ENCODE measurements around the gene PNKD. TPM values are rescaled to one million over a fixed set of nuclear protein-coding genes. Genes with fewer than 3 reads are reported as not detected.

PNKD gene
- total RNA-seq, 2 experiments from 2014 or later = 17.8 to 18.5 TPM

DNA sequence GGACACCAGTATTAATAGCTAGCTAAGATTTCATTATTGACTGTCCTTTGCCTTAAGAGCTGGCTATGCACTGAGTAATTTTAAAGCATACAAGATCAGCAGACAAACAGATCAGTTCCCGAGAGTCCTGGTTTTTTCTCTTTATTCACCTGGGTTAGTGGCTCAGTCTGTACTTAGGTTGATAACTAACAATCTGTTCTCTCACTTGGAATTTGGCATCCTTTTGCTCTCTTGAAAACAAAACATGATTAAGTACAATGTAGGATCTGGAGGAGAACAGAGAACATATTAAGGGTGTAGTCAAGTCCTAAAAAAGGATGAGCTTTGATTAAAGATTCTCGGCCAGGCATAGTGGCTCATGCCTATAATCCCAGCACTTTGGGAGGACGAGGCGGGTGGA is 36.8 kb upstream of the PNKD start:
- peak overlapping the region; percentile 73 for H3K27ac Mint-ChIP-seq
- no peaks in the 10 kb centered on the region for H3K9me3 Mint-ChIP-seq (ENCODE audit: low read depth)
- H3K4me3 Mint-ChIP-seq = no peak overlapping the region
- DNase-seq = no peak
- CTCF ChIA-PET = interaction anchor here (0.6 to 1.1 kb wide), 4 partner anchors 15 to 206 kb away, joined by 3 to 5 read pairs (median 3); no protein-coding TSS in a partner anchor
- intact Hi-C loops (cut with DNase I, micrococcal nuclease) = loop anchor here in 1 of 2 experiments (5.0 kb wide), 1 partner anchor 424 kb away; the partner anchor contains the start of genes BCS1L and ZNF142
- no peak for ATAC-seq
- H3K27me3 Mint-ChIP-seq = no peaks in the 10 kb centered on the region
- POLR2A ChIA-PET = no interaction called here
- H3K4me1 Mint-ChIP-seq = peaks cover 42% of the 10 kb centered on the region
- H3K36me3 Mint-ChIP-seq (ENCODE audit: low read depth) = peaks cover 79% of the 10 kb centered on the region

DNA sequence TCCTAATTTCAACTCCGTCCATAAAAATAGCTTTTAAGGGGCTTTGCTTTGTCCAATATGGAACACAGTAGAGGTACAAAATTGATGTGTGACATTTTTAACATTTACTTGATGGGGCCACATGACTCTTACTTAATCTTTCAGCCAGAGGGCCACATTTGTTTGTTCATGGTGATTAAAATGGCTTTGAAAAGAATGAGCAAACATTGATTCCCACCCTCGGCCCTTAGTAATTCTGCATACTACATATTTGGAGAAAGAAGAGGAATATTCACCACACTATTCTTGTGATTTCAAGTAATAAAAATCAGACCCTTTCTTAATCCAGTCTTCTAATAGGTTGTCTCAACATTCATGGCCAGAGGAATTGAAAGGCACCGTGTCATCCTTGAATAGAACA is 35.8 kb upstream of the PNKD start:
- Mint-ChIP-seq H3K4me1 (peaks cover 34% of the 10 kb centered on the region), H3K4me3 (no peak overlapping the region), H3K9me3 (ENCODE audit: low read depth) (no peaks in the 10 kb centered on the region), H3K36me3 (ENCODE audit: low read depth) (peaks cover 81% of the 10 kb centered on the region), H3K27me3 (no peaks in the 10 kb centered on the region), H3K27ac (no peak overlapping the region)
- no peak for ATAC-seq
- intact Hi-C loops (cut with DNase I, micrococcal nuclease) = loop anchor here in 1 of 2 experiments (2.0 to 5.0 kb wide), 2 partner anchors 14 to 423 kb away; partner anchors contain the start of genes BCS1L and ZNF142
- POLR2A ChIA-PET = interaction anchor here (1.2 kb wide), 1 partner anchor 9 kb away, joined by 3 read pairs; no protein-coding TSS in a partner anchor
- CTCF ChIA-PET = interaction anchor here (0.9 to 1.1 kb wide), 3 partner anchors 12 to 26 kb away, joined by 3 read pairs; no protein-coding TSS in a partner anchor
- DNase-seq = no peak

DNA sequence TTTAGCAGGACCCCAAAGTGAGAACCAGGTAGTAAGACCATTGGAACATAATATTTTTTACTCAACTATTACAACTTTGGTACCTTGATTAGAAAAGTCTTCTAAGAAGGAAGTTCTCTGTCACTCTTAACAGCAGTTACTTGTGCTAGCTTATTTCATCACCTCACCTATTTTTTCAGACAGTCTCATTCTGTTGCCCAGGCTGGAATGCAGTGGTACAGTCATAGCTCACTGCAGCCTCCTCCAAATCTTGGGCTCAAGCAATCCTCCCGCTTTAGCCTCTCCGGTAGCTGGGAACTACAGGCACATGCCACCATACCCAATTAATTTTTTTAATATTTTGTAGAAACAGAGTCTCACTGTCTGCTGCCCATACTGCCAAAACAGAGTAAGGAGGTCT is 35.3 kb upstream of the PNKD start:
- Mint-ChIP-seq H3K36me3 (ENCODE audit: low read depth) (peaks cover 84% of the 10 kb centered on the region), H3K27me3 (no peaks in the 10 kb centered on the region), H3K4me3 (no peak overlapping the region), H3K27ac (no peak overlapping the region), H3K4me1 (peaks cover 31% of the 10 kb centered on the region), H3K9me3 (ENCODE audit: low read depth) (no peaks in the 10 kb centered on the region)
- intact Hi-C loops (cut with DNase I, micrococcal nuclease) = loop anchor here in 1 of 2 experiments (2.0 kb wide), 1 partner anchor 14 kb away; no protein-coding TSS in a partner anchor
- DNase-seq (no peak), ATAC-seq (no peak)
- POLR2A ChIA-PET = interaction anchor here (1.2 kb wide), 1 partner anchor 10 kb away, joined by 3 read pairs; no protein-coding TSS in a partner anchor
- CTCF ChIA-PET = interaction anchor here (0.8 to 1.1 kb wide), 3 partner anchors 12 to 24 kb away, joined by 3 read pairs; no protein-coding TSS in a partner anchor

DNA sequence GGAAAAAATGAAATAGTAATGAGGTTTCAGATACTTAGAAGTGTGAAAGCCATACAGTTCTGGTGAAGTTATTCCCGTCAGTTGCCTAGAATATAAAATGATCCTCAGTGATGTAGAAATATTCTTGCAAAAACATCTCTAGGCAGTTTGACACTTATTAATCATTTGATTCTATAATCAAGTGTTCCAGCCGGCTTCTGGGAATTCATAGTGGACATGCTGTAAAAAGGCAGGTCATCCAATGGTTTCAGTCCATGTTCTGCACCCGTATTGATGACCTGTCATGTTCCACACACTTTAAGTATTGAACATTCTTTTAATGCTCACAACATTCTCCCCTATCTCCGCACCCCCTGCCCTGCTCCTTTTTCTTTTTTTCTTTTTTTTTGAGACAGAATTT is 33.5 kb upstream of the PNKD start:
- intact Hi-C loops (cut with DNase I, micrococcal nuclease) = no loop called here
- no peak for ATAC-seq
- H3K27ac Mint-ChIP-seq = no peak overlapping the region
- H3K9me3 Mint-ChIP-seq (ENCODE audit: low read depth) = no peaks in the 10 kb centered on the region
- peaks cover 18% of the 10 kb centered on the region for H3K4me1 Mint-ChIP-seq
- CTCF ChIA-PET = interaction anchor here (0.9 to 2.4 kb wide), 4 partner anchors 9 to 50 kb away, joined by 3 to 9 read pairs (median 5); no protein-coding TSS in a partner anchor
- no peak for DNase-seq
- H3K27me3 Mint-ChIP-seq = no peaks in the 10 kb centered on the region
- peaks cover 81% of the 10 kb centered on the region for H3K36me3 Mint-ChIP-seq (ENCODE audit: low read depth)
- POLR2A ChIA-PET = no interaction called here
- no peak overlapping the region for H3K4me3 Mint-ChIP-seq

DNA sequence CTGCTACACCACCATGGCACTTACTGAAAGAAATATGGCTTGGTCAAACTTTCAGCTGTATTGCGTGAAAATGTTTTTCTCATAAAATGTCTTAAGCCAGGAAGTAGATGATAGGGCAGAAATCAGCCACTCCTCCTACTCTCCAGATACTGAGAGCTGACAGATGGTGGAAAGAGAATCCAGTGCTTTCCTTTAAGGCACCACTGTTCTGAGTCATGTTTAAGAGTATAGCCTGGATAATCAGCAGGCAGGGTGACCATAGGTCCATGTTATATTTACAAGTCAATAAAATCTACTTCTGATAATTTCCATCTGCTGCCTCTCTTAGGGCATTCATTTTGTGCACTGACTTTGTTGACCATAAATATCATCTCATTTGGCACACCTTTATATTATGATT is 31.4 kb upstream of the PNKD start:
- H3K9me3 Mint-ChIP-seq (ENCODE audit: low read depth) = no peaks in the 10 kb centered on the region
- DNase-seq = no peak
- H3K27me3 Mint-ChIP-seq = no peaks in the 10 kb centered on the region
- peaks cover 12% of the 10 kb centered on the region for H3K4me1 Mint-ChIP-seq
- intact Hi-C loops (cut with DNase I, micrococcal nuclease) = loop anchor here in 1 of 2 experiments (1.0 kb wide), 1 partner anchor 17 kb away; no protein-coding TSS in a partner anchor
- ChIA-PET POLR2A (interaction anchor here (0.8 kb wide), 1 partner anchor 10 kb away, joined by 3 read pairs; no protein-coding TSS in a partner anchor), CTCF (interaction anchor here (2.3 to 2.4 kb wide), 2 partner anchors 11 to 17 kb away, joined by 6 to 9 read pairs; no protein-coding TSS in a partner anchor)
- no peak overlapping the region for H3K4me3 Mint-ChIP-seq
- peak overlapping the region; percentile 76 for H3K27ac Mint-ChIP-seq
- ATAC-seq = no peak
- H3K36me3 Mint-ChIP-seq (ENCODE audit: low read depth) = peaks cover 84% of the 10 kb centered on the region

DNA sequence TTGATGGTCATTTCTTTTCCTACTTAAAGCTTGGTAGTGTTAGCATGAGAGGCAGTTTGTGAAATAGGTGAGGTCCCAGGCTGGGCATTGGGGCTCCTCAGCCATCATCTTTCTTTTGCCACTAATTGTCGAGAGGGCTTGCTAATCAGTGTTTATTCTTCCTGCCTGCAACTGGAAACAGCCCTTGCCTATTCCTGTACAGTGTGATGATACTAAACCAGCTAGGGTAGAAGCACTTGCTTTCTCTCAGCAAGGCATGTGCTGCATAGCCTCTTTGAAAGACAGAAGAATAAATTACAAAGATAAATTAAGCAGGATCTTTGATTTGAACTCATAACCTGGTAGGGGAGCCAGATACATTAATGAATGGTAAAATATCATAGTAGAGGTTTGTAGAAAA is 26.1 kb upstream of the PNKD start:
- ChIA-PET POLR2A (interaction anchor here (0.7 to 1.6 kb wide), 2 partner anchors 11 to 13 kb away, joined by 3 to 4 read pairs; no protein-coding TSS in a partner anchor), CTCF (interaction anchor here (1.0 to 5.3 kb wide), 5 partner anchors 9 to 63 kb away, joined by 5 to 29 read pairs (median 6); no protein-coding TSS in a partner anchor)
- Mint-ChIP-seq H3K36me3 (ENCODE audit: low read depth) (peaks cover 79% of the 10 kb centered on the region), H3K4me1 (peaks cover 5% of the 10 kb centered on the region), H3K27ac (peak overlapping the region; percentile 38), H3K4me3 (no peak overlapping the region), H3K27me3 (no peaks in the 10 kb centered on the region), H3K9me3 (ENCODE audit: low read depth) (no peaks in the 10 kb centered on the region)
- ATAC-seq = no peak
- intact Hi-C loops (cut with DNase I, micrococcal nuclease) = no loop called here
- DNase-seq = no peak

DNA sequence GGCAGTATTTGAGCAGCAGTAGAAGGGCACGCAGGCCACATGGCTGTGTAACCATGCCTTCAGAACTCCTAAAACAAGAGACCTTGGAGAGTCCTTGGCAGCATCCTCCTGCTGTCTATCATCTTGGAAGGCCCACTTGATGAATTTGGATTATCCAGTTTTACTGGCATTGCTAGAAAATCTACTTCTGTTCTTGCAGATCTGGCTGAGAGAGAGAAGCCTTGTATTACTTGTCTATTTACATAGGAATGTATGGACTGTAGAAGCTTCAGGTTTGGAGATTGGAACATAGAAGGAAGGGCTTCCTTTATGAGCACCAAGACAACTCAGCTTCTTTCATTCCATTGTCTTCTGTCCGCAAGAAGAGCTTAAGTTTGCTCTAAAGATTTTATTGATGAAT is 25.7 kb upstream of the PNKD start:
- CTCF ChIA-PET = interaction anchor here (1.2 to 5.3 kb wide), 4 partner anchors 10 to 15 kb away, joined by 4 to 29 read pairs (median 15); no protein-coding TSS in a partner anchor
- Mint-ChIP-seq H3K4me1 (peaks cover 5% of the 10 kb centered on the region), H3K9me3 (ENCODE audit: low read depth) (no peaks in the 10 kb centered on the region), H3K27me3 (no peaks in the 10 kb centered on the region), H3K27ac (peak overlapping the region; percentile 38), H3K4me3 (no peak overlapping the region), H3K36me3 (ENCODE audit: low read depth) (peaks cover 79% of the 10 kb centered on the region)
- POLR2A ChIA-PET = interaction anchor here (0.7 to 1.6 kb wide), 2 partner anchors 10 to 13 kb away, joined by 3 to 4 read pairs; no protein-coding TSS in a partner anchor
- intact Hi-C loops (cut with DNase I, micrococcal nuclease) = no loop called here
- ATAC-seq (no peak), DNase-seq (no peak)

DNA sequence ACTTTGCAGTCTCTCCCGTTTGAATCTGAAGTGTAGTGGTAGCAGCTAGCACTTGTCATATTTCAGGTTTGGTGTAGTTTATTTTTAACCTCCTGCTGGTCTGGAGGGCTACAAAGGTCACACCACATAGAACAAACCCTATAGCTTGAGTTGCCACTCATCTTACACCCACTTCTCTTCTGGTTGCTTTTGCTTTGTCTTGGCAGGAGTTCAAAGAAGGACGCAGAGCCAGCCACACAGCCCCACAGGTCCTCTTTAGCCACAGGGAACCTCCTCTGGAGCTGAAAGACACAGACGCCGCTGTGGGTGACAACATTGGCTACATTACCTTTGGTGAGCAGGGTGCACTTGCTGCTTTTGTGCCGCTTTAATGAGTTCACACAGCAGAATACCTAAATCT is 25.1 kb upstream of the PNKD start:
- peaks cover 4% of the 10 kb centered on the region for H3K4me1 Mint-ChIP-seq
- intact Hi-C loops (cut with DNase I, micrococcal nuclease) = no loop called here
- no peaks in the 10 kb centered on the region for H3K9me3 Mint-ChIP-seq (ENCODE audit: low read depth)
- peak overlapping the region; percentile 72 for H3K27ac Mint-ChIP-seq
- no peak overlapping the region for H3K4me3 Mint-ChIP-seq
- no peaks in the 10 kb centered on the region for H3K27me3 Mint-ChIP-seq
- no peak for DNase-seq
- peak; percentile 23 for ATAC-seq
- ChIA-PET POLR2A (interaction anchor here (1.6 kb wide), 1 partner anchor 10 kb away, joined by 4 read pairs; no protein-coding TSS in a partner anchor), CTCF (interaction anchor here (1.3 to 5.3 kb wide), 2 partner anchors 12 to 16 kb away, joined by 4 to 29 read pairs; no protein-coding TSS in a partner anchor)
- H3K36me3 Mint-ChIP-seq (ENCODE audit: low read depth) = peaks cover 79% of the 10 kb centered on the region

DNA sequence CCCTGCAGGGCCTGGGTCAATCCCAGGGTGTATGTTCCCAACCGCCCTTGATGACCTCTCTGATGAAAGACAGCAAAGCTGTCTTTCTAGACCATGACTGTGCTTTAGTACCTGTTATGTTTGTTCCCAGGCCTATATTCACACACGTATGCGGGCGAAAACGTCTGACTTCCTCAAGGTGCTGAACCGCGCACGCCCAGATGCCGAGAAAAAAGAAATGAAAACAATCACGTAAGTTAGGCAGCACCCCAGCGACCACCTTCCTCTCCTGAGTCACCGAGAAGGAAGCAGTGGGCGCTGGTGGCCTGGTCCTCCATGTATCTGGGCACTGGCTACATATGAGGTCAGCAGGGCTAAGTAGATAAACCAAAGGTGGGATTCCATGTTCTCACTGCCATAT is 20.6 kb upstream of the PNKD start:
- intact Hi-C loops (cut with DNase I, micrococcal nuclease) = loop anchor here in 1 of 2 experiments (2.0 kb wide), 1 partner anchor 15 kb away; no protein-coding TSS in a partner anchor
- no peak for DNase-seq
- H3K27me3 Mint-ChIP-seq = no peaks in the 10 kb centered on the region
- peaks cover 80% of the 10 kb centered on the region for H3K36me3 Mint-ChIP-seq (ENCODE audit: low read depth)
- CTCF ChIA-PET = interaction anchor here (0.7 kb wide), 1 partner anchor 10 kb away, joined by 5 read pairs; no protein-coding TSS in a partner anchor
- H3K4me1 Mint-ChIP-seq = peaks cover 21% of the 10 kb centered on the region
- ATAC-seq = no peak
- no peaks in the 10 kb centered on the region for H3K9me3 Mint-ChIP-seq (ENCODE audit: low read depth)
- POLR2A ChIA-PET = no interaction called here
- no peak overlapping the region for H3K4me3 Mint-ChIP-seq
- peak overlapping the region; percentile 47 for H3K27ac Mint-ChIP-seq

DNA sequence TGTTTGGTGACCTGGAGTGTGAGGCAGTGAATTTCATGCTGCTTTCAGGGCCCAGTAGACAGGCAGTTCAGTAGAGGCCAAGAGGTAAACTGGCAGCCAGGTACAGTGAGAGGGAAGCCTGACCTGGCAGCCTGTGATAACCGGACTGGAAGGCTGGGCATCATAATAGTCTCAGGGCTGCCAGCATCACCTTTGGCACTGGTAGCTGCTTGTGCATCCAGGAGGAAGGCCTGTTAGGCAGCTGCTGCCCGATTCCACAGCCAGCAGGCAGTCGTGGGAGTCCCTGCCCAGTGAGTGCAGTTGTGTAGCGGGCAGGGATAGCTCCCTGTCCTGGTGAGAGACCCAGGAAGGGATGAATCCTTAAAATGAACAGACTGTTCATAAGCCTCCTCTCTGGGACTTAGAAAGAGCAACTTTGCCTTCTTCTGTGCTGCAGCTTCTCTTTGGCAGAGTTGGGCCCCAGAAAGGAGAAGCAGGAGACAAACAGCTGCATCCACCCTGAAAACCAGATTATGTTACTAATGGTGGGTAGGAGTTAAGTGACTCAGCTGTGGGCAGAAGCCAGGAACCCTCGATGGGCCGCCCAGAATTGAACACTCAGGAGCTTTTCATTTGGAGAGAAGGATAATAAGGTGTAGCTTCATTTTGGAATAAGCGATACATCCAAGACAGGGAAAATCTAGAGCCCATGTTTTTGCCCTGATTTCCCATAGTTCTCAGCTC is 17.6 kb upstream of the PNKD start:
- H3K27me3 Mint-ChIP-seq = no peaks in the 10 kb centered on the region
- no peaks in the 10 kb centered on the region for H3K9me3 Mint-ChIP-seq (ENCODE audit: low read depth)
- H3K4me1 Mint-ChIP-seq = peaks cover 42% of the 10 kb centered on the region
- CTCF ChIA-PET = interaction anchor here (0.6 to 1.5 kb wide), 8 partner anchors 8 to 211 kb away, joined by 3 to 6 read pairs (median 3); partner anchors contain the start of gene GPBAR1
- DNase-seq (no peak), ATAC-seq (no peak)
- POLR2A ChIA-PET = interaction anchor here (0.7 to 1.2 kb wide), 2 partner anchors 18 to 89 kb away, joined by 3 to 4 read pairs; partner anchors contain the start of genes AAMP and PNKD
- no peak overlapping the region for H3K4me3 Mint-ChIP-seq
- peak overlapping the region; percentile 55 for H3K27ac Mint-ChIP-seq
- intact Hi-C loops (cut with DNase I, micrococcal nuclease) = no loop called here
- H3K36me3 Mint-ChIP-seq (ENCODE audit: low read depth) = peaks cover 75% of the 10 kb centered on the region

DNA sequence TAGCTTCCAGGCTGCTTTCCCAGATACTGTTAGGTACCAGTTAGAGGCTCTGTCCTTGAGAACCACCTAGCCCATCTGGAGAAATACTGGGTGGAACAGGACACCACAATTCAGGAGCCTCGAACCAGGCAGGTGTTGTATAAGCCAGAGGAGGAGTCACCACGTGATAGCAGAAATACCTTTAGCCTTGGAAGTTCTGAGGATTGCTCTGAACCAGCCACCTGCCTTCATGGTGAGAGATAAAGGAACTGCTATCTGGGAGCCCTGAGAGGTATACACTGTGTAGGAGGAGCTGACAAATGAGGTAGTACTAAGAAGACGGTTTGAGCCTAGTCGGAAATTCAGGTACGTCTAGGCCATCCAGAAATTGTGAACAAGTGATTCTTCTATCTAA is 17.1 kb upstream of the PNKD start:
- no peak for DNase-seq
- Mint-ChIP-seq H3K27me3 (no peaks in the 10 kb centered on the region), H3K36me3 (ENCODE audit: low read depth) (peaks cover 71% of the 10 kb centered on the region), H3K9me3 (ENCODE audit: low read depth) (no peaks in the 10 kb centered on the region), H3K4me1 (peaks cover 45% of the 10 kb centered on the region), H3K27ac (peak overlapping the region; percentile 55), H3K4me3 (no peak overlapping the region)
- intact Hi-C loops (cut with DNase I, micrococcal nuclease) = no loop called here
- ChIA-PET CTCF (interaction anchor here (0.6 to 6.0 kb wide), 8 partner anchors 8 to 85 kb away, joined by 3 to 37 read pairs (median 3); partner anchors contain the start of genes CXCR1 and GPBAR1), POLR2A (interaction anchor here (0.7 to 1.2 kb wide), 2 partner anchors 17 to 89 kb away, joined by 3 to 4 read pairs; partner anchors contain the start of genes AAMP and PNKD)
- no peak for ATAC-seq
